Measurements from ENCODE around the gene MTHFD2L. TPM values are rescaled to one million over a fixed set of nuclear protein-coding genes. Genes with fewer than 3 reads are reported as not detected.
"Not testable (repeated sequence)": the region's sequence is repeated elsewhere in the genome, so short reads cannot be mapped to it uniquely, and the experiment has no call there.

The MTHFD2L gene
- total RNA-seq, 2 donors from 2014 or later: 9.6 to 10.8 TPM

- intact Hi-C loops (cut with DNase I): no loop called here
- no peak for DNase-seq (ENCODE audit: low spot score)
These were observed 16.5 kb downstream of the MTHFD2L start for GRCh38 chr4:74174421-74174820.

GRCh38 chr4:74174941-74175340, 17.0 kb downstream of the MTHFD2L start:
- DNase-seq (ENCODE audit: low spot score): no peak
- intact Hi-C loops (cut with DNase I): no loop called here

- no peak for DNase-seq (ENCODE audit: low spot score)
- intact Hi-C loops (cut with DNase I): no loop called here
These were observed 17.5 kb downstream of the MTHFD2L start for GRCh38 chr4:74175379-74175778.

- intact Hi-C loops (cut with DNase I): no loop called here
- no peak for DNase-seq (ENCODE audit: low spot score)
These were observed 20.9 kb downstream of the MTHFD2L start for GRCh38 chr4:74178798-74179197.

- no peak for DNase-seq (ENCODE audit: low spot score)
- intact Hi-C loops (cut with DNase I): no loop called here
These were observed 23.3 kb downstream of the MTHFD2L start for GRCh38 chr4:74181219-74181618.

- DNase-seq (ENCODE audit: low spot score): no peak
- intact Hi-C loops (cut with DNase I): no loop called here
These were observed 31.0 kb downstream of the MTHFD2L start for GRCh38 chr4:74188912-74189311.

GRCh38 chr4:74189331-74190043, 31.6 kb downstream of the MTHFD2L start:
- intact Hi-C loops (cut with DNase I): no loop called here
- DNase-seq (ENCODE audit: low spot score): no peak

- intact Hi-C loops (cut with DNase I): no loop called here
These were observed 32.4 kb downstream of the MTHFD2L start for GRCh38 chr4:74190332-74190731.

GRCh38 chr4:74190919-74191397, 33.0 kb downstream of the MTHFD2L start:
- intact Hi-C loops (cut with DNase I): no loop called here
- no peak for DNase-seq (ENCODE audit: low spot score)

More at GRCh38 chr4:74190332-74190731, 32.4 kb downstream of the MTHFD2L start:
- DNase-seq (ENCODE audit: low spot score): no peak

GRCh38 chr4:74197080-74197479, 39.2 kb downstream of the MTHFD2L start:
- no peak for DNase-seq (ENCODE audit: low spot score)
- intact Hi-C loops (cut with DNase I): no loop called here

GRCh38 chr4:74202062-74202586, 44.2 kb downstream of the MTHFD2L start:
- DNase-seq (ENCODE audit: low spot score): no peak
- intact Hi-C loops (cut with DNase I): no loop called here

GRCh38 chr4:74203467-74203866, 45.5 kb downstream of the MTHFD2L start:
- intact Hi-C loops (cut with DNase I): no loop called here
- DNase-seq (ENCODE audit: low spot score): no peak

GRCh38 chr4:74205046-74205445, 47.1 kb downstream of the MTHFD2L start:
- intact Hi-C loops (cut with DNase I): no loop called here
- no peak for DNase-seq (ENCODE audit: low spot score)

GRCh38 chr4:74205559-74205958, 47.6 kb downstream of the MTHFD2L start:
- DNase-seq (ENCODE audit: low spot score): no peak
- intact Hi-C loops (cut with DNase I): no loop called here

GRCh38 chr4:74206088-74206825, 48.3 kb downstream of the MTHFD2L start:
- intact Hi-C loops (cut with DNase I): no loop called here

GRCh38 chr4:74214457-74215159, 56.7 kb downstream of the MTHFD2L start:
- DNase-seq (ENCODE audit: low spot score); intact Hi-C loops (cut with DNase I): not testable (repeated sequence)

More at GRCh38 chr4:74206088-74206825, 48.3 kb downstream of the MTHFD2L start:
- no peak for DNase-seq (ENCODE audit: low spot score)

- intact Hi-C loops (cut with DNase I); DNase-seq (ENCODE audit: low spot score): not testable (repeated sequence)
These were observed 57.3 kb downstream of the MTHFD2L start for GRCh38 chr4:74215236-74215635.

GRCh38 chr4:74217365-74217764, 59.4 kb downstream of the MTHFD2L start:
- intact Hi-C loops (cut with DNase I): no loop called here
- no peak for DNase-seq (ENCODE audit: low spot score)

- intact Hi-C loops (cut with DNase I): no loop called here
- DNase-seq (ENCODE audit: low spot score): no peak
These were observed 60.3 kb downstream of the MTHFD2L start for GRCh38 chr4:74218201-74218600.

- intact Hi-C loops (cut with DNase I): no loop called here
- DNase-seq (ENCODE audit: low spot score): no peak
These were observed 61.3 kb downstream of the MTHFD2L start for GRCh38 chr4:74219240-74219639.
